ENCODE data around the gene SPTBN4.

SPTBN4 gene

DNA sequence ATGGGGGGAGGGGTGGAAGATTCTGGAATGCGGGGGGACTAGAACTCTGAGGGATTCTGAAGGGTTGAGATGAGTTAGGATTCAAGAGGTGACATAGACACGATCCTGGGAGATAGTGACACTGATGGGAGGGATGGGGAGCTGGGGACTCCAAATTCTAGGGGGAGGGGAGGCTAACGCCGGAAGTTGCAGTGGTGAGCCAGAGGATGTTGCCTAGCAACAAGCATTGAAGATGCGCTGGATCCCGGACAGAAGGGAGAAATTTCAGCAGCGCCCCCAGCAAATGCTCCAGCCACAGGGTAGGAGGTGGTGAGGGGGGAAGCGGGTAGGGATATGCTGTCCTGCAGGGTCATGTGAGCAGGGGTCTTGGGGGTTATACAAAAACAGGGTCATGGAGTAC lies 127.5 kb downstream of the SPTBN4 start:
- TF ChIP-seq, protein P1, sequence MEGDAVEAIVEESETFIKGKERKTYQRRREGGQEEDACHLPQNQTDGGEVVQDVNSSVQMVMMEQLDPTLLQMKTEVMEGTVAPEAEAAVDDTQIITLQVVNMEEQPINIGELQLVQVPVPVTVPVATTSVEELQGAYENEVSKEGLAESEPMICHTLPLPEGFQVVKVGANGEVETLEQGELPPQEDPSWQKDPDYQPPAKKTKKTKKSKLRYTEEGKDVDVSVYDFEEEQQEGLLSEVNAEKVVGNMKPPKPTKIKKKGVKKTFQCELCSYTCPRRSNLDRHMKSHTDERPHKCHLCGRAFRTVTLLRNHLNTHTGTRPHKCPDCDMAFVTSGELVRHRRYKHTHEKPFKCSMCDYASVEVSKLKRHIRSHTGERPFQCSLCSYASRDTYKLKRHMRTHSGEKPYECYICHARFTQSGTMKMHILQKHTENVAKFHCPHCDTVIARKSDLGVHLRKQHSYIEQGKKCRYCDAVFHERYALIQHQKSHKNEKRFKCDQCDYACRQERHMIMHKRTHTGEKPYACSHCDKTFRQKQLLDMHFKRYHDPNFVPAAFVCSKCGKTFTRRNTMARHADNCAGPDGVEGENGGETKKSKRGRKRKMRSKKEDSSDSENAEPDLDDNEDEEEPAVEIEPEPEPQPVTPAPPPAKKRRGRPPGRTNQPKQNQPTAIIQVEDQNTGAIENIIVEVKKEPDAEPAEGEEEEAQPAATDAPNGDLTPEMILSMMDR (IDR thresholded peaks at IDR 0.05; ENCODE audit: borderline replicate concordance, insufficient read depth, low read depth, low read length): no peak
- no peak overlapping the region for H3K4me3 ChIP-seq (ENCODE audit: low read depth, low read length)

DNA sequence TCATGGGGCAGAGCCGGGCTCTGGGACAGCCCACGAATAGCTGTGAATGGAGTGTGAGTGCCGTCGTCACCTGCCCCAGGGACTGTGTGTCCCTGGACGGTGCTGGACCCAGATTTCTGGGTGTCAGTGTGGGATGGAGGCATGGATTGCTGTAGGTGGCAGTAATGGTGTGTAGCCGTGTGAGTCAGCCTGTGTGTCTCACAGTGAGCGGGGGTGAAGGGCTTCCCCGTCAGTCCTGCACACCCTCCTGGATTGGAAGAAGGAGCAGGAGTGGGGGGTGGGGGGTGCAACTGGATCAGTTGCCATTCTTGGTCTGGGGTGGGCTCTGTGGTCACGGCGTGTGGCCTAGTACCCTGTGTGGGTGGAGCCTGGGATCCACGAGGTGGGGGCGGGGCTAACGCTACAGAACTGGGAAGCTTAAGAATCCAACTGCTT lies 127.9 kb downstream of the SPTBN4 start:
- no peak overlapping the region for H3K4me3 ChIP-seq (ENCODE audit: low read depth, low read length)
- TF ChIP-seq, protein P1 (IDR thresholded peaks at IDR 0.05; ENCODE audit: borderline replicate concordance, insufficient read depth, low read depth, low read length): no peak

DNA sequence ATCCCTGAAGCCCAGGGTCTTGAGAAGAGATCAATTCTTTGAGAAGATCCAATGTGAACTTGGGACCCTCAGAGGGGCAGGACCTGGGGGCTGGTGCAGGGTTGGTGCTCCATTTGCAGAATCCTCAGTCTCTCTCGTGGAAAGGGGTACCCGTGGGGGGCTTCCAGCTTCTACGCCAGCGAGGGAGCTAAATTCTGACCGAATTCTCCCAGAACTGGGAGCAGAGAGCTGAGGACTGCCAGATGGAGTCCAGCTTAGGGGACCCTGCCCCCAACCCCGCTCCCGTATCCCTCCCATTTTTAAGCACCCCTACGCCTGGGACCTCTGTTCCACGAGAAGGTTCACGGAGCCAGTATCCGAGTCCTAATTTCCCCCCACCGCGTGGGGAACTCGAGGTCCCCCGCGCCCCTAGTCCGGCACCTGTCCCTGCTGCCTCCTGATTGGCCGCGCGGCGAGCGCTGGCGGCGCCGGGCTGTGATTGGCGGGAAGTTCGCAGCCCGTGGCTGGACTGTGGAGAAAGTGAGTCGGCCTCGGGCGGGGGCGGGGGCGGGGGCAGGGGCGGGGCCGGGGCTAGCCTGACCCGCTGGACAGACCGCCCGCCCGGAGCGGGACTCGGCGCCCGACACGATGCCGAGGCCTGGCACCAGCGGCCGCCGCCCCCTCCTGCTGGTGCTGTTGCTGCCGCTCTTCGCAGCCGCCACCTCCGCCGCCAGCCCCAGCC lies 130.0 kb downstream of the SPTBN4 start:
- TF ChIP-seq, protein P1 (IDR thresholded peaks at IDR 0.05; ENCODE audit: borderline replicate concordance, insufficient read depth, low read depth, low read length): no peak
- no peak overlapping the region for H3K4me3 ChIP-seq (ENCODE audit: low read depth, low read length)

DNA sequence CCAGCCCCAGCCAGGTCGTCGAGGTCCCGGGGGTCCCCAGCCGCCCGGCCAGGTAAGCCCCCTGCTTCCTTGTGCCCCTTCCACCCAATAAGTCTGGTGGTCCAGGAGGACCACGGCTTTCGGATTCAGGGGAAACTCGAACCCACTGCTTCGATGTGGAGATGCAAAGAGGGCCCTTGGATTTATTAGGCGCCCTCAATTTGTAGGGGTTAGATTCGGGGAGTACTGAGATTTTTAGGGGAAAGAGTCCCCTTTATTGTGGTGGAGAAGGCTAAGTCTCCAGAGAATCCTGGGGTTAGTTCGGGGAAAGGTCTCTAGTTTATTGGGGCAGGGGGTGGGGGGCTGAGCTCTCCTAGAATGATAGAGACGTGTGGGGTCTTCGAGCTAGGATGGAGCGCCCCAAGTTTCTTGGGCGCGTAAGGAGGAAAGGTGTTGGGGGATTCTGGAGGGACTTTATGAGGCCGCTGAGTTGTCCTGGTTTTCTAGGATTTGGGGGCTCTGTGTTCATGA lies 130.6 kb downstream of the SPTBN4 start:
- TF ChIP-seq, protein P1 (IDR thresholded peaks at IDR 0.05; ENCODE audit: borderline replicate concordance, insufficient read depth, low read depth, low read length): no peak
- no peak overlapping the region for H3K4me3 ChIP-seq (ENCODE audit: low read depth, low read length)

DNA sequence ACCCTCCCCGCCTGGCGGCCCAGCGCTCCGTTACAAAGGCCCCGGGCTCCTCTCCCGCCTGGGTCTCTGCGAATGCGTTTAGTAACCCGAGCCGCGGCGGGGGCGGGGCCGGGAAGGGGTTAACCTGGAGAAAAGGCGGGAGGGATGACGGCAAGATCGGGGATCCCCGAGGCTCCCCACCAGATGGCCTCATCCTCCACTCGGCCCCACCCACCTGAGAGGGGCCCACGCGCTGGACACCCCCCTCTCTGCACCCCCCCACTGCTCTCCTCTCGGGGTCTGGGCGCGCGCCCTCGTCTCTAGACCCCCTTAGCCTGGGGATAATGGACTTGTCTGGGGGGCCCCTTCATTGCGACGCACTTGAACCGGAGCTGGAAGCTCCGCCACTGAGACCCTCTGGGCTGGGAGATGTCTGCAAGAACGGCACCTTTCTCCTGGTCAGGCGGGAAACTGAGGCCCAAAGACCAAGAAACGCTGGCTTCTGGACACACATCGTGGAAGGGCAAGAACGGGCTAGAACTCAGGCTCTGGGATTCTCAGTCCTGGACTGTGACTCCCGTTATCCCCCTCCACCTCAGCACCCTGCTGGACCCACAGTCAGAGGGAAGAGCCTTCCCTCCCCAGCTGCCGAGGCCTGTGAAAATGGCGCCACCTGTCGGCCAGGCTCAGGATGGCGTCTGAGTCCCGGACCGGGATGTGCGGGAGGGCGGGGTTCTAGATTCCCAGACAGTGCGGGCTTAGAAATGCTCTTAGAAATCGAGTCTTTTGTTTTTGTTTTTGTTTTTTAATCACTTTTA lies 131.5 kb downstream of the SPTBN4 start:
- TF ChIP-seq, protein P1 (IDR thresholded peaks at IDR 0.05; ENCODE audit: borderline replicate concordance, insufficient read depth, low read depth, low read length): peak; percentile 94
- H3K4me3 ChIP-seq (ENCODE audit: low read depth, low read length): no peak overlapping the region

DNA sequence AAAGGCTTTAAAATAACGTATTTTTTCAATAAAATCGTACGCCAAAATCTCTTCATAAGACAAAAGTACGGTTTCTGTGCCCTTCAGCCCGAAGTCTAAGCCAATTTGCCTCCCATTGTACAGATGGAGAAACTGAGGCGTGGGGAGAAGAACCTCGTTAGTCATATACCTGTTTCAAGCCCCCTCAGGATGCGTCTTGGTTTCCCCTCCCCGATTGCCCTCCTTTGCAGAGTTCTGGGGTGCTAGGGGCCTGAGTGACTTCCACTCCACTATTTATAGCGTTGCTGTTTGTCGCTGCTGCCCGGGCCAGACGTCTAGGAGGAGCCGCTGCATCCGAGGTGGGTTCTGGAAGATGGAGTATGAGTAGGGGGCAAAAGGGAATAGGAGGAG lies 132.1 kb downstream of the SPTBN4 start:
- H3K4me3 ChIP-seq (ENCODE audit: low read depth, low read length): no peak overlapping the region
- TF ChIP-seq, protein P1 (IDR thresholded peaks at IDR 0.05; ENCODE audit: borderline replicate concordance, insufficient read depth, low read depth, low read length): no peak

Data from GM12875 (cell line).